Lung (tissue), 12 donors: ENCODE data around the gene COX20. TPM values are rescaled to one million over a fixed set of nuclear protein-coding genes. Genes with fewer than 3 reads are reported as not detected.

Source experiments
- ATAC-seq: fragments of 200-7000 bp; cut with Tn5 transposase; one replicate; pipeline ENCODE4 v1.9.1; 2020; ENCODE audit warnings: moderate number of reproducible peaks; ENCODE audit not compliant: insufficient read depth, low FRiP score
- DNase-seq, 3 donors: peaks; one replicate each; pipeline ENCODE4 v3.0.0-alpha.2; 2013 to 2017
- H3K27ac ChIP-seq, 2 donors: one replicate each; pipeline ENCODE4 v1.5.1; 2013; ENCODE audit warnings: mild to moderate bottlenecking in 2 of 2, moderate library complexity in 2 of 2, control low read depth in 1 of 2, inconsistent platforms in 1 of 2, low read depth in 1 of 2, low read length in 1 of 2
- H3K27me3 ChIP-seq, 3 donors: one replicate each; pipeline ENCODE4 v1.5.1; 2013; ENCODE audit warnings: low read length in 2 of 3; ENCODE audit not compliant: control insufficient read depth in 3 of 3, insufficient read depth in 3 of 3
- H3K36me3 ChIP-seq, 4 donors: one replicate each; pipeline ENCODE4 v1.5.1; 2013; ENCODE audit warnings: low read length in 4 of 4, mild to moderate bottlenecking in 1 of 4, moderate library complexity in 1 of 4; ENCODE audit not compliant: control insufficient read depth in 4 of 4, insufficient read depth in 4 of 4
- H3K4me1 ChIP-seq, 5 donors: one replicate each; pipeline ENCODE4 v1.5.1; 2013; ENCODE audit warnings: low read length in 5 of 5, mild to moderate bottlenecking in 2 of 5, moderate library complexity in 1 of 5; ENCODE audit not compliant: control insufficient read depth in 5 of 5, insufficient read depth in 5 of 5
- H3K4me3 ChIP-seq: one replicate; pipeline ENCODE4 v1.5.1; 2013; ENCODE audit warnings: mild to moderate bottlenecking, control low read depth, moderate library complexity
- H3K9ac ChIP-seq, 2 donors: one replicate each; pipeline ENCODE4 v1.5.1; 2013; ENCODE audit warnings: low read length in 2 of 2, control low read depth in 1 of 2; ENCODE audit not compliant: insufficient read depth in 1 of 2
- H3K9me3 ChIP-seq, 4 donors: one replicate each; pipeline ENCODE4 v1.5.1; 2013; ENCODE audit warnings: low read length in 3 of 4, mild to moderate bottlenecking in 1 of 4, moderate library complexity in 1 of 4; ENCODE audit not compliant: control insufficient read depth in 4 of 4, insufficient read depth in 3 of 4
- WGBS, 2 donors: extraction: QIAGEN DNeasy Blood & Tissue Kit; methylation state at CpG; one replicate each; pipeline ENCODE4 v1.1.7; 2013; 5-methylcytosine and 5-hydroxymethylcytosine counted together
- polyA plus RNA-seq, 2 donors: library from polyadenylated mRNA; stranded (reverse); fragments of 200-250 nt; gene quantifications; one replicate each; pipeline ENCODE4 v1.2.1, GENCODE V29; 2013
- total RNA-seq, 2 donors: library from RNA; depleted of rRNA in 1 of 2; stranded (reverse); fragments of >200 nt in 1 of 2; gene quantifications; one replicate each; pipeline ENCODE4 v1.2.1, GENCODE V29; 2014 to 2021
- TF ChIP-seq, protein P1 (sequence below): IDR thresholded peaks from 2 replicates; pipeline ENCODE4 v1.5.1; 2012; ENCODE audit warnings: mild to moderate bottlenecking; ENCODE audit errors: control extremely low read depth, extremely low read depth
- donor health status: control.
- donor health status: control.
- donor health status: Bipolar disorder and iron deficiency.
- donor health status: healthy.
- donor health status: DM: yes; HTN: yes; CAD: no.

The COX20 gene
- total and polyA plus RNA-seq, 4 donors = 23.4 to 53.2 (median 31.3) TPM

DNA sequence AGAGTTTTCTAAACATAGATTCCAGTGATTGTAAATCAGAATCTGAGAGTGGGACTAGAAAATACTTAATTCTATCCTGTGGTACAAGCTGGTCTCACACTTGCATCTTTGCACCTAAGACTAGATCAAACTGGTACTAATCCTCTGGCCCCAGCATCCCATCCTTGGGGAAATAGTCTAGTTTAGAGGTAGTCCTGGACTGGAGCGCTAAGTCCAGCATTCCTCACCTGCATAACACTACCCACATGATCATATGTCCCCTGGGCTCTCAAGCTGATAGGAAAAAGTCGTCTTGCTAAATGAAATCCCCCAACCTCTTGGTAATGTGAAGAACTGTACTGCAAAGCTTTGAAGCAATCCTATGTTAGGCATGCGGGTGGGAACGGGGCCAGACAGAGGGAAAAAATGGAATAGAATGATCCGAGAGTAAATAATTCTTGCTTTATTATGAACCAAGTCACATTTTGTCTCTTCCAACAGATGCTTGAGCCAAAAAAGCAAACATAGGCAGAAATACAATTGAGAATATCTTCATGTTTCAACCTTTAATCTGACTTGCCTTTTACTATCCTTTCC is 4.8 kb downstream of the COX20 start:
- H3K27ac ChIP-seq = no peak overlapping the region
- H3K36me3 ChIP-seq = peaks cover 11 to 33% (median 16%) of the 10 kb centered on the region in 4 donors
- DNase-seq (peak; percentile 29 to 56 (median 51)), ATAC-seq (no peak)
- no peak overlapping the region for H3K4me3 ChIP-seq
- no peaks in the 10 kb centered on the region for H3K27me3 ChIP-seq
- TF ChIP-seq, protein P1, sequence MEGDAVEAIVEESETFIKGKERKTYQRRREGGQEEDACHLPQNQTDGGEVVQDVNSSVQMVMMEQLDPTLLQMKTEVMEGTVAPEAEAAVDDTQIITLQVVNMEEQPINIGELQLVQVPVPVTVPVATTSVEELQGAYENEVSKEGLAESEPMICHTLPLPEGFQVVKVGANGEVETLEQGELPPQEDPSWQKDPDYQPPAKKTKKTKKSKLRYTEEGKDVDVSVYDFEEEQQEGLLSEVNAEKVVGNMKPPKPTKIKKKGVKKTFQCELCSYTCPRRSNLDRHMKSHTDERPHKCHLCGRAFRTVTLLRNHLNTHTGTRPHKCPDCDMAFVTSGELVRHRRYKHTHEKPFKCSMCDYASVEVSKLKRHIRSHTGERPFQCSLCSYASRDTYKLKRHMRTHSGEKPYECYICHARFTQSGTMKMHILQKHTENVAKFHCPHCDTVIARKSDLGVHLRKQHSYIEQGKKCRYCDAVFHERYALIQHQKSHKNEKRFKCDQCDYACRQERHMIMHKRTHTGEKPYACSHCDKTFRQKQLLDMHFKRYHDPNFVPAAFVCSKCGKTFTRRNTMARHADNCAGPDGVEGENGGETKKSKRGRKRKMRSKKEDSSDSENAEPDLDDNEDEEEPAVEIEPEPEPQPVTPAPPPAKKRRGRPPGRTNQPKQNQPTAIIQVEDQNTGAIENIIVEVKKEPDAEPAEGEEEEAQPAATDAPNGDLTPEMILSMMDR = no peak
- WGBS, 2 donors = 68 to 82% methylated on average over 5 of the region's 5 CpGs
- H3K4me1 ChIP-seq = peaks cover 0 to 29% (median 5%) of the 10 kb centered on the region in 5 donors
- peak overlapping the region in 1 of 2 donors; percentile 26 for H3K9ac ChIP-seq
- H3K9me3 ChIP-seq = no peaks in the 10 kb centered on the region

DNA sequence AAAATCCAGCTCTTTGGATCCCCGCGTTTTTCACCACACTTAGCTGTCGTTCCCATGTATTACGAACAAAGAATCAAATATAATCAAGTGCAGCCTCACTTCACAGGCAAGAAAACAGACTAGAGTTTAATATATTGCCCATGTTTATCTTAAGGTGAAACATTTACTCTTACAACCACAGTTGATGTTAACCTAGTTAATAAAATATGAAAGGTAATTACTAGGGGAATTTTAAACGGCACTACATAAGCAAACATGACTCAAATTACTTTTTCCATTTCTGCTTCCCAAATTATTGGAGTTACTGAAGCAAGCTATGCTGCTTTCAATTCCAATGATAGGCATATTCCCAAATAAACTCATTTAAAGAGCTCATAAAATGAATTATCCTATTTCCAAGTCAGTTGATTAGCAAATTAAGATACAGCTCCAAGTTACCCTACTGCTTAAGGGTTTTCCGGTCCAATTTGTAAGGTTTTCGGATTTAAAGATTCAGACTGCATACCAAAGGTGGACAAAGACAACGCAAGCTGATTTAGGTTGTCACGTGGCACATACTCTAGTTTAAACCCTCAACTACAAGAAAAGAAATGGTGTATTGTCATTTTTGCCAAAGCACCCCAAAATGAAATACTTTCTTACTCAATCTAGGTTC is 5.9 kb downstream of the COX20 start:
- TF ChIP-seq, protein P1 = no peak
- H3K4me1 ChIP-seq = peaks cover 0 to 27% (median 5%) of the 10 kb centered on the region in 5 donors
- no peak overlapping the region for H3K4me3 ChIP-seq
- H3K27ac ChIP-seq = no peak overlapping the region
- no peak overlapping the region for H3K9ac ChIP-seq
- H3K9me3 ChIP-seq = no peaks in the 10 kb centered on the region
- DNase-seq (no peak), ATAC-seq (no peak)
- H3K27me3 ChIP-seq = no peaks in the 10 kb centered on the region
- 76 to 87% methylated on average over 9 of the region's 9 CpGs for WGBS, 2 donors
- H3K36me3 ChIP-seq = peaks cover 15 to 42% (median 23%) of the 10 kb centered on the region in 4 donors

DNA sequence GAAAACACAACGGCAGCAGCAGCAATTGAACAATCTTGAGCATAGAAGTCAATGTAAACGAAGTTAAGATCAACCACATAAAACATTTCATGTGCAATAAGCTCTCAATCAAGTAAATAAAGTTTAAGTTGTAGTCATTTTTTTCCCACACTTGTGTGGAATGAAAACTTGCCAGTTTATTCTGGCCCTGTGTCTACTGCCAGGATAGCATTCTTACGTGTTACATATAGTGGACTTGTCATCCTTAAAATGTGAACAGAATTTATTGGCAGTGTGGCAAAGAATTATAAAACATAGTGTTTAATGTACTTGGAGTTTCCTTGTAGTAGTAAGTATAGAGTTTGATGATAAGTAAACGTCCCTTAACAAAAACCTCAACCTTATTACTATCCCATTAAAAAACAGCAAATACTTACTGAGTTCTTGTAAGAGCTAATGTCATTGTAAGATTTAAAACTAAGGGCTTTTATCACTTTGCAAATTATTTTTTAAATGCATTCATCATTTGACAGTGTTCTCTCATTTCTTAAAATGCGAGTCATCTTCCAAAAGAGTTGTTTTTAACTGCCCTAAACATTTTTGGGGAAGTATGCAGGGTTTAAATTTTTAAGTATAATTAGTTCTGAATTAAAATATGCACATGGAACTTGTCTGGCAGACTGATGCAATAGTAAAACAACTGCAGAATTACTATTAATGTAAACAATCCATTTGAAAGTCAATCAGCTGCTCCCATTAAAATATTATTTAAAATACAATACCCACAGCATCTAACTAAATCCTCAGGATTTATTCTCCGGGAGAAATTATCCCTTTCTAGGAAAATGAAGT is 7.9 kb downstream of the COX20 start:
- peaks cover 15 to 44% (median 30%) of the 10 kb centered on the region in 4 donors for H3K36me3 ChIP-seq
- peaks cover 0 to 14% (median 3%) of the 10 kb centered on the region in 5 donors for H3K4me1 ChIP-seq

More for the DNA sequence above, 7.9 kb downstream of the COX20 start:
- H3K9me3 ChIP-seq = no peaks in the 10 kb centered on the region
- H3K27me3 ChIP-seq = no peaks in the 10 kb centered on the region
- 68 to 75% methylated on average over 6 of the region's 6 CpGs for WGBS, 2 donors
- DNase-seq = peak in 1 of 3 donors; percentile 21
- TF ChIP-seq, protein P1 = no peak
- no peak for ATAC-seq
- no peak overlapping the region for H3K9ac ChIP-seq
- no peak overlapping the region for H3K27ac ChIP-seq
- no peak overlapping the region for H3K4me3 ChIP-seq
